DND-41 (cell line): ENCODE results near the gene SPECC1.
"Not testable (repeated sequence)": the region's sequence is repeated elsewhere in the genome, so short reads cannot be mapped to it uniquely, and the experiment has no call there.

Source experiments
- EZH2 ChIP-seq: IDR thresholded peaks from 3 replicates; pipeline ENCODE4 v1.6.1; 2012; ENCODE audit warnings: borderline replicate concordance, low read depth, mild to moderate bottlenecking, moderate library complexity, low read length, inconsistent platforms; ENCODE audit not compliant: severe bottlenecking
- TF ChIP-seq, protein P1 (sequence below): IDR thresholded peaks from 2 replicates; pipeline ENCODE4 v1.5.1; 2012; ENCODE audit warnings: borderline replicate concordance, low read length, moderate library complexity, mild to moderate bottlenecking; ENCODE audit not compliant: poor library complexity, severe bottlenecking; ENCODE audit errors: extremely low read depth

DNA sequence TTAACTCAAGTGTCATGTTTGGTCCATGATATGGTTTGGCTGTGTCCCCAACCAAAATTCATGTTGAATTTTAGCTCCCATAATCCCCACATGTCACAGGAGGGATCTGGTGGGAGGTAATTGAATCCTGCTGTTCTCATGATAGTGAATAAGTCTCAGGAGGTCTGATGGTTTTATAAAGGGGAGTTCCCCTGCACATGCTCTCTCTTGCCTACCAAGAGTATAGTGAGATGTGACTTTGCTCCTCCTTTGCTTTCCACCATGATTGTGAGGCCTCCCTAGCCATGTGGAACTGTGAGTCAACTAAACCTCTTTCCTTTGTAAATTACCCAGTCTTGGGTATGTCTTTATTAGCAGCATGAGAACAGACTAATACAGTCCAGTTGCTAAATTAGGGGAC, 97.3 kb downstream of the SPECC1 start:
- TF ChIP-seq, protein P1, sequence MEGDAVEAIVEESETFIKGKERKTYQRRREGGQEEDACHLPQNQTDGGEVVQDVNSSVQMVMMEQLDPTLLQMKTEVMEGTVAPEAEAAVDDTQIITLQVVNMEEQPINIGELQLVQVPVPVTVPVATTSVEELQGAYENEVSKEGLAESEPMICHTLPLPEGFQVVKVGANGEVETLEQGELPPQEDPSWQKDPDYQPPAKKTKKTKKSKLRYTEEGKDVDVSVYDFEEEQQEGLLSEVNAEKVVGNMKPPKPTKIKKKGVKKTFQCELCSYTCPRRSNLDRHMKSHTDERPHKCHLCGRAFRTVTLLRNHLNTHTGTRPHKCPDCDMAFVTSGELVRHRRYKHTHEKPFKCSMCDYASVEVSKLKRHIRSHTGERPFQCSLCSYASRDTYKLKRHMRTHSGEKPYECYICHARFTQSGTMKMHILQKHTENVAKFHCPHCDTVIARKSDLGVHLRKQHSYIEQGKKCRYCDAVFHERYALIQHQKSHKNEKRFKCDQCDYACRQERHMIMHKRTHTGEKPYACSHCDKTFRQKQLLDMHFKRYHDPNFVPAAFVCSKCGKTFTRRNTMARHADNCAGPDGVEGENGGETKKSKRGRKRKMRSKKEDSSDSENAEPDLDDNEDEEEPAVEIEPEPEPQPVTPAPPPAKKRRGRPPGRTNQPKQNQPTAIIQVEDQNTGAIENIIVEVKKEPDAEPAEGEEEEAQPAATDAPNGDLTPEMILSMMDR, result not testable (repeated sequence)
- not testable (repeated sequence) for TF ChIP-seq EZH2
